HPDE6-E6E7 (cell line): ENCODE data around the gene GIPR.
"Not testable (repeated sequence)": the region's sequence is repeated elsewhere in the genome, so short reads cannot be mapped to it uniquely, and the experiment has no call there.

Experiments used
- DNase-seq: peaks from one replicate; pipeline ENCODE4 v3.0.0; 2011; ENCODE audit warnings: missing footprints; ENCODE audit errors: extremely low spot score

GIPR gene

GRCh38 chr19:45691516-45692186 is 23.6 kb downstream of the GIPR start, which contains the start of gene SNRPD2:
Gene SNRPD2 (minus strand): TSS chr19:45691953. CDS start chr19:45691888, 65 bp downstream.
- DNase-seq = peak; percentile 89

GRCh38 chr19:45692187-45693105 is 24.4 kb downstream of the GIPR start, which contains the start of gene QPCTL:
Gene QPCTL (plus strand): TSS chr19:45692666. CDS start chr19:45692704, 38 bp downstream.
- peak; percentile 98 for DNase-seq

GRCh38 chr19:45693106-45693788 is 25.2 kb downstream of the GIPR start:
- peak; percentile 73 for DNase-seq

- DNase-seq = no peak
Observed at GRCh38 chr19:45701676-45702075, 33.7 kb downstream of the GIPR start.

GRCh38 chr19:45705115-45705514 is 37.1 kb downstream of the GIPR start:
- DNase-seq = no peak

- DNase-seq = no peak
Observed at GRCh38 chr19:45705710-45706415, 37.8 kb downstream of the GIPR start.

- no peak for DNase-seq
Observed at GRCh38 chr19:45710356-45711130, 42.5 kb downstream of the GIPR start.

- no peak for DNase-seq
Observed at GRCh38 chr19:45711851-45712698, 44.1 kb downstream of the GIPR start.

- DNase-seq = no peak
Observed at GRCh38 chr19:45712699-45713067, 44.7 kb downstream of the GIPR start.

GRCh38 chr19:45713141-45713540 is 45.1 kb downstream of the GIPR start:
- DNase-seq = no peak

GRCh38 chr19:45715139-45715538 is 47.1 kb downstream of the GIPR start:
- DNase-seq = no peak

- peak; percentile 45 for DNase-seq
Observed at GRCh38 chr19:45716359-45717130, 48.5 kb downstream of the GIPR start.

GRCh38 chr19:45717131-45717982 is 49.3 kb downstream of the GIPR start:
- DNase-seq = peak; percentile 95

GRCh38 chr19:45717983-45718650 is 50.1 kb downstream of the GIPR start:
- no peak for DNase-seq

GRCh38 chr19:45720065-45720464 is 52.0 kb downstream of the GIPR start:
- DNase-seq = not testable (repeated sequence)

- DNase-seq = not testable (repeated sequence)
Observed at GRCh38 chr19:45728683-45729082, 60.7 kb downstream of the GIPR start.

- DNase-seq = no peak
Observed at GRCh38 chr19:45729800-45730290, 61.8 kb downstream of the GIPR start.
